Prostate gland (tissue), 2 donors: Measurements from ENCODE around the gene CYP2C18.

ENCODE experiments used
- POLR2AphosphoS5 ChIP-seq: sonication (generic); formaldehyde crosslinking; IDR thresholded peaks from one replicate; pipeline ENCODE4 v1.6.1; 2017; ENCODE audit warnings: antibody characterized with exemption
- TF ChIP-seq, protein P1 (sequence below), 4 experiments: fragments of 200-600 bp in 2 of 4; fragments of 450-650 bp in 2 of 4; sonication (generic) in 2 of 4; IDR thresholded peaks; 1 replicate in 3 of 4; 2 replicates in 1 of 4; pipeline ENCODE4 v1.5.1; 2016 to 2019; ENCODE audit warnings: antibody characterized with exemption in 4 of 4, mild to moderate bottlenecking in 2 of 4, moderate library complexity in 2 of 4

DNA sequence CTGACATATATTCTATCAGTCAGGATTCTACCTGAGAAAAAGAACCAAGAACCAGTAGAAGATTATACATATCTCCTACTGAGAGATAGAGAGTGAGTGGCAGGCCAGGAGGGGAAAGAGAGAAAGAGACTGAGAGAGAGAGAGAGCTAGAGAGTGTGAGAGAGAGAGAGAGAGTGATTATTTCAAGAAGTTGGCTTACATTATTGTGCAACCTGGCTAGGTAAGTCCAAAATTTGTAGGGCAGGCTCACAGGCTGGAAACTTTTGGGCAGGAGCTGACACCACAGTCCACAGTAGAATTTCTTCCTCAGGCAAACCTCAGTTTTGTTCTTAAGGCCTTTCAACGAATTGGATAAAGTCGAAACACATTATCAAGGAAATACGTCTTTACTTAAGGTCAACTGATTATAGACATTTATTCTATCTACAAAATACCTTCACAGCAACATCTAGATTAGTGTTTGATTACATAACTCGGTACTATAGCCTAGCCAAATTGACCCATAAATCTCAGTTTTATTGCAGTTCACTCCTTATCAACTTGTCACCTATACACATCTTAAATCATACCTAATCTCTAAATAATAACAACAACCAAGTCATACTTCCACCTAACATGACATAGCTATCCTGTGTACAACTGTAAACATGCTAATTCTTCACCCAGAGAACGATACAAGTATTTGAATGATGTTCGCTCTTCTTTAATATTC, 17.0 kb upstream of the CYP2C18 start:
- TF ChIP-seq, protein P1, sequence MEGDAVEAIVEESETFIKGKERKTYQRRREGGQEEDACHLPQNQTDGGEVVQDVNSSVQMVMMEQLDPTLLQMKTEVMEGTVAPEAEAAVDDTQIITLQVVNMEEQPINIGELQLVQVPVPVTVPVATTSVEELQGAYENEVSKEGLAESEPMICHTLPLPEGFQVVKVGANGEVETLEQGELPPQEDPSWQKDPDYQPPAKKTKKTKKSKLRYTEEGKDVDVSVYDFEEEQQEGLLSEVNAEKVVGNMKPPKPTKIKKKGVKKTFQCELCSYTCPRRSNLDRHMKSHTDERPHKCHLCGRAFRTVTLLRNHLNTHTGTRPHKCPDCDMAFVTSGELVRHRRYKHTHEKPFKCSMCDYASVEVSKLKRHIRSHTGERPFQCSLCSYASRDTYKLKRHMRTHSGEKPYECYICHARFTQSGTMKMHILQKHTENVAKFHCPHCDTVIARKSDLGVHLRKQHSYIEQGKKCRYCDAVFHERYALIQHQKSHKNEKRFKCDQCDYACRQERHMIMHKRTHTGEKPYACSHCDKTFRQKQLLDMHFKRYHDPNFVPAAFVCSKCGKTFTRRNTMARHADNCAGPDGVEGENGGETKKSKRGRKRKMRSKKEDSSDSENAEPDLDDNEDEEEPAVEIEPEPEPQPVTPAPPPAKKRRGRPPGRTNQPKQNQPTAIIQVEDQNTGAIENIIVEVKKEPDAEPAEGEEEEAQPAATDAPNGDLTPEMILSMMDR (IDR thresholded peaks at IDR 0.05): no peak
- no peak for TF ChIP-seq POLR2AphosphoS5
